Liver (tissue), 3 donors: ENCODE data around the gene CFAP90.

Source experiments
- CTCF ChIP-seq: fragments of 150-350 bp; IDR thresholded peaks from 2 replicates; pipeline ENCODE4 v1.5.1; 2017; ENCODE audit warnings: improper control_type of control experiment, low read depth, low read length; ENCODE audit not compliant: missing input control
- RAD21 ChIP-seq, 2 donors: IDR thresholded peaks; 2 replicates each; pipeline ENCODE4 v1.6.1; 2016; ENCODE audit warnings: antibody characterized with exemption in 2 of 2, mild to moderate bottlenecking in 2 of 2
- REST ChIP-seq: IDR thresholded peaks from 2 replicates; pipeline ENCODE4 v1.6.1; 2016; ENCODE audit warnings: antibody characterized with exemption, mild to moderate bottlenecking
- RXRA ChIP-seq, 2 donors: IDR thresholded peaks; 2 replicates each; pipeline ENCODE4 v1.6.1; 2017 to 2018; ENCODE audit warnings: antibody characterized with exemption in 2 of 2, mild to moderate bottlenecking in 1 of 2
- TAF1 ChIP-seq: conservative IDR thresholded peaks from 2 replicates; pipeline ENCODE4 v1.6.1; 2016; ENCODE audit warnings: antibody characterized with exemption, mild to moderate bottlenecking
- YY1 ChIP-seq: IDR thresholded peaks from 2 replicates; pipeline ENCODE4 v1.6.1; 2016; ENCODE audit warnings: antibody characterized with exemption, mild to moderate bottlenecking
- donor health status: healthy.
- donor health status: healthy.

GRCh38 chr5:7888901-7889300, 38.0 kb upstream of the CFAP90 start:
- TF ChIP-seq CTCF (no peak), RAD21 (IDR thresholded peaks at IDR 0.05) (no peak), YY1 (no peak), RXRA (IDR thresholded peaks at IDR 0.05) (no peak), REST (no peak), TAF1 (no peak)
